CD4-positive, alpha-beta T cell treated with Interleukin-1 beta for 1 hour (primary cell): Measurements from ENCODE around the gene CKAP2L.
A peak's percentile ranks its signal among the peaks of the same experiment; 100 is the strongest.

Source experiments
- DNase-seq, 2 donors: peaks; one replicate each; pipeline ENCODE4 v3.0.0-alpha.2; 2020 to 2022

The CKAP2L gene

GRCh38 chr2:112705575-112705974 lies 58.8 kb downstream of the CKAP2L start:
- no peak for DNase-seq

GRCh38 chr2:112703684-112704083 lies 60.7 kb downstream of the CKAP2L start:
- no peak for DNase-seq

DNA sequence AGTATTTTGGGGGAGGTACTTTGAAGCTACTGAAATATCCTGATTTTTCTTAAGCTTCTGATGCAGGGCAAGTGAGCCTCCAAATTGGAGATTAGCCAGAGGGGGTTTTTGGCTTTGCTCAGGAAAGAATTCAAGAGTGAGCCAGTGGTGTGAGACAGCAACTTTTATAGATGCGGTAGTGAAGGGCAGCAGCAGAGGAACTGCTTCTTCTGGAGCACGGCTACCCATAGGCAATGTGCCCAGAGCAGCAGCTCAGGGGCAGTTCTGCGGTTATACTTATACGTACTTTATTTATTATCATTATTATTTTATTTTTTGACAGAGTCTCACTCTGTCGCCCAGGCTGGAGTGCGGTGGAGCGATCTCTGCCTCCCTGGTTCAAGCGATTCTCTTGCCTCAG lies 63.4 kb downstream of the CKAP2L start:
- DNase-seq = peak in 1 of 2 donors; percentile 47

DNA sequence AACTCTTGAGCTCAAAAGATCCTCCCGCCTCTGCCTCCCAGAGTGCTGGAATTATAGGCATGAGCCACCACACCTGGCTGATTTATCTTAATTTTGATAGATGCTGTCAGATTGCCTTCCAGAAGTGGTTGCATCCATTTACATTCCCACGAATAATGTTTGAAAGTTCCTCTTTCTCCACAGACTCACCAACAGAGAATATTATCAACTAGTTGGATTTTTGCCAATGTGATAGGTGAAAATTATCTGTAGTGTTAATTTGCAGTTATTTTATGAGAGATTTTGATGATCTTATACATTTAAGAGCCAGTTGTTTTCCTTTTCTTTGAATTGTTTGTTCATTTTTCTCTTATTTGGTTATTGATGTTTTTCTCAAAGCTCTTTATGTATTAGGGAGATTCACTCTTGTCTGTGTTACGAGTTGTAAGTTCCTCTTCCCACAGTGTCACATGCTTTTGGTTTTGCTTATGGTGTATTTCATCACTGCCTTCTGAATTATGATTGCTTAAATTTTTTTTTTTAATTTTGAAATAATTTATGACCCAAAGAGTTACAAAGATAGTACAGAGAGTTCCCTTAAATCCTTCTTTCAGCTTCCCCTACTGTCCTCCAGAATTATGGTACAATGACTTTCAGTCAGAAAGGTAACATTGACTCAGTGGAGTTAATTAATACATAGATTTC lies 64.3 kb downstream of the CKAP2L start:
- DNase-seq = no peak

GRCh38 chr2:112698834-112699515 lies 65.4 kb downstream of the CKAP2L start:
- no peak for DNase-seq

DNA sequence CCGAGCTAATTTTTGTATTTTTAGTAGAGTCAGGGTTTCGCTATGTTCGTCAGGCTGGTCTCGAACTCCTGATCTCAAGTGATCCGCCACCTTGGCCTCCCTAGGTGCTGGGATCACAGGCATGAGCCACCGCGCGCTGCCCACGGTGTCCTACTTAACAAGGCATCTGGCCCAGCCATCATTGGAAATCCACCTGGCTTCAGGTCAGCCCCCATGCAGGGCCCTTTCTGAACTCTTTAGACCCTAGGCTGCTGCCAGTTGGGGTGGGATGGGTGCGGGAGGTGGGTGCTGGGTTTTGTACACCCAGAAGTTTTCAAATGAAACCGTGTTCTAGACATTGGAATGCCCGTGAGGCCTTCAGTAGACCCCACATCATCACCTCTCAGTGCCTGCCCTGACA lies 70.2 kb downstream of the CKAP2L start:
- no peak for DNase-seq

- no peak for DNase-seq
Measured at GRCh38 chr2:112693596-112693995, 70.8 kb downstream of the CKAP2L start.

DNA sequence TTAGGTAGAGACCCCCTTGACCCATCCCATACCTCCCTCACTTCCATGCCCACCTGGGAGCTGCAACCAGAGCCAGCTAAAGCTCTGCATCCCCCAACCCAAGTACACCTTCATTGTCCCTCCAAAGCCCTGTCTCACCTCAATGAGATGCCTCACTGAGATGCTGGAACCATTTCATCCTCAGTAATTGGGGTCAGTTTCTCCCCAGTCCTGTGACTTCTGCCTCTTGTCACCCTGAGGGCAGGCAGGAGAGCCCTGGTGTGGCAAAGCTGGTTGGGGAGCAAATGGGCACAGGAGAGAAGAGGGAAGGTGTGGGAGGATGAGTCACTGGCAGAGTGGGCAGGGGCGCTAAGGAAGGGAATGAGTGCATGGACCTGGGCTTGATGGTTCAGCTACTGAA lies 71.5 kb downstream of the CKAP2L start:
- no peak for DNase-seq

DNA sequence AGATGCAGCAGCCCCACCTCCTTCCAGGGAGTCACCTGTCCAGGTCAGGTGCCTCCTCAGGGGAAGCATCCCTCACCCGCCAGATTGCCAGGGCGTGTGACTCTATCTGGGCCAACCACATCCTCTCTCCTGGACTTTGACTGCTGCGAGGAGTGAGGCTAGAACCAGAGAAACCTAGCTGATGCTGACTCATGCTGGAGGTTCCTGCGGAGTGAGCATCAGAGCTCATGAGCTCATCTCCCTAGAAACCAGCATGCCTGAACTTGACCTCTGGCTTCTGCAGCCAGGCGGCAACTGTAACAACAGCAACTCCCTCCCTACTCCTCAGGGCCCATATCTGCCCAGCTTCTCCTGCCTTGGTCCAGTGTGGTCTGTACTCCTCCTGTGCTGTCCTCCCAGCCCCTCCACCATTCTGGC lies 71.9 kb downstream of the CKAP2L start:
- DNase-seq = peak; percentile 57 to 75

- DNase-seq = no peak
Measured at GRCh38 chr2:112691881-112692281, 72.5 kb downstream of the CKAP2L start.

GRCh38 chr2:112690853-112691401 lies 73.5 kb downstream of the CKAP2L start:
- peak; percentile 74 to 77 for DNase-seq

GRCh38 chr2:112688086-112688880 lies 76.1 kb downstream of the CKAP2L start:
- no peak for DNase-seq

DNA sequence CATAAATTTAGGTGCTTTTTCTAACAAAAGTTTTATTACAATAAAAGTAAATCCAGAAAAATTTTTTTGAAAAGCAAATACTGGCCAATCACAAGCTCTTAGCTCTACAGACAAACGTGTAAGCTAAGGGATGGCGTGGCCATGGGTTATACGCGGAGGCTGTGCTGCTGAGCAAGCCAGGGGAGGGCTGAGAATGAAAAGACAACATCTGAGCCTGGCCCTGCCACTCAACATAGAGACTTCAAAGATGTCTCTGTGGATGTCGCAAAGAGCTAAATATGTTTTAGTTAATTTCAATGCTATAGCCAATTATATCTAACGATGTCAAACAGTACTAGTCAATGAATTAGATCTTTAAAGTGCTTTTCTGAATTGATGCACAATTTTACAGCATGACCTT lies 76.9 kb downstream of the CKAP2L start:
- no peak for DNase-seq
